Neural crest cell (in vitro differentiated cells): ENCODE data around the gene ZFYVE28. TPM values are rescaled to one million over a fixed set of nuclear protein-coding genes. Genes with fewer than 3 reads are reported as not detected.

ENCODE experiments used
- DNase-seq: peaks from one replicate; pipeline ENCODE4 v3.0.0; 2021; ENCODE audit warnings: low read depth, mixed read lengths, low spot score
- H3K27ac Mint-ChIP-seq: one replicate; pipeline ENCODE4 v1.8.0; 2021; ENCODE audit warnings: mild to moderate bottlenecking, mixed read lengths; ENCODE audit not compliant: unreplicated experiment
- H3K27me3 Mint-ChIP-seq: 2 replicates; pipeline ENCODE4 v1.8.0; 2021; ENCODE audit warnings: low read depth, mild to moderate bottlenecking, mixed read lengths
- H3K36me3 Mint-ChIP-seq: 2 replicates; pipeline ENCODE4 v1.8.0; 2021; ENCODE audit warnings: low read depth, mild to moderate bottlenecking, mixed read lengths
- H3K4me1 Mint-ChIP-seq: 2 replicates; pipeline ENCODE4 v1.8.0; 2021; ENCODE audit warnings: mixed read lengths
- H3K4me3 Mint-ChIP-seq: one replicate; pipeline ENCODE4 v1.8.0; 2021; ENCODE audit warnings: mild to moderate bottlenecking, mixed read lengths
- H3K9me3 Mint-ChIP-seq: 2 replicates; pipeline ENCODE4 v1.8.0; 2021; ENCODE audit warnings: mixed read lengths
- CTCF ChIP-seq: fragments of 200-600 bp; sonication (generic); conservative IDR thresholded peaks from 2 replicates; pipeline ENCODE4 v1.5.0; 2021; ENCODE audit warnings: antibody characterized with exemption, mild to moderate bottlenecking
- total RNA-seq: library from RNA; stranded (reverse); gene quantifications from 2 replicates; pipeline ENCODE4 v1.2.1, GENCODE V29; 2021

The ZFYVE28 gene
- total RNA-seq, 1 donor from 2014 or later, result 1.4 TPM

- H3K36me3 Mint-ChIP-seq, result no peaks in the 10 kb centered on the region
- TF ChIP-seq CTCF, result no peak
- no peak for DNase-seq
- H3K4me1 Mint-ChIP-seq, result peaks cover 9% of the 10 kb centered on the region
- peak overlapping the region; percentile 78 for H3K4me3 Mint-ChIP-seq
- peaks cover 5% of the 10 kb centered on the region for H3K27me3 Mint-ChIP-seq
- peak overlapping the region; percentile 13 for H3K27ac Mint-ChIP-seq
- no peaks in the 10 kb centered on the region for H3K9me3 Mint-ChIP-seq
Observed at GRCh38 chr4:2461246-2461960, 43.0 kb upstream of the ZFYVE28 start.

GRCh38 chr4:2459589-2460349 is 41.3 kb upstream of the ZFYVE28 start:
- Mint-ChIP-seq H3K4me3 (peak overlapping the region; percentile 73), H3K9me3 (no peaks in the 10 kb centered on the region), H3K27ac (no peak overlapping the region), H3K4me1 (peaks cover 9% of the 10 kb centered on the region), H3K36me3 (no peaks in the 10 kb centered on the region), H3K27me3 (peaks cover 5% of the 10 kb centered on the region)
- no peak for TF ChIP-seq CTCF
- DNase-seq, result no peak

- H3K9me3 Mint-ChIP-seq, result no peaks in the 10 kb centered on the region
- peaks cover 9% of the 10 kb centered on the region for H3K4me1 Mint-ChIP-seq
- H3K27ac Mint-ChIP-seq, result no peak overlapping the region
- H3K27me3 Mint-ChIP-seq, result peaks cover 5% of the 10 kb centered on the region
- no peak for DNase-seq
- no peak for TF ChIP-seq CTCF
- peak overlapping the region; percentile 73 for H3K4me3 Mint-ChIP-seq
- no peaks in the 10 kb centered on the region for H3K36me3 Mint-ChIP-seq
Observed at GRCh38 chr4:2458546-2459491, 40.4 kb upstream of the ZFYVE28 start.

- peaks cover 9% of the 10 kb centered on the region for H3K4me1 Mint-ChIP-seq
- H3K27me3 Mint-ChIP-seq, result peaks cover 3% of the 10 kb centered on the region
- no peak overlapping the region for H3K4me3 Mint-ChIP-seq
- no peak for TF ChIP-seq CTCF
- no peak overlapping the region for H3K27ac Mint-ChIP-seq
- no peak for DNase-seq
- no peaks in the 10 kb centered on the region for H3K36me3 Mint-ChIP-seq
- H3K9me3 Mint-ChIP-seq, result no peaks in the 10 kb centered on the region
Observed at GRCh38 chr4:2457481-2458295, 39.2 kb upstream of the ZFYVE28 start.
